PFSK-1 (cell line): ENCODE data around the gene F10.

Experiments
- FOXP2 ChIP-seq: optimal IDR thresholded peaks from 2 replicates; pipeline ENCODE3; 2011; ENCODE audit warnings: borderline replicate concordance, control low read depth, inconsistent platforms; ENCODE audit not compliant: insufficient read depth; ENCODE audit errors: extremely low read length, extremely low read depth
- POLR2AphosphoS5 ChIP-seq: IDR thresholded peaks from 2 replicates; pipeline ENCODE4 v1.6.1; 2012; ENCODE audit warnings: low read depth, mild to moderate bottlenecking, control low read depth, low read length, moderate library complexity
- REST ChIP-seq, 2 experiments: IDR thresholded peaks; 2 replicates each; pipeline versions ENCODE4 v1.6.1 to v1.8.0; 2011 to 2012; ENCODE audit warnings: low read depth in 2 of 2, low read length in 2 of 2, control low read depth in 1 of 2, inconsistent platforms in 1 of 2, mild to moderate bottlenecking in 1 of 2, moderate library complexity in 1 of 2; ENCODE audit not compliant: insufficient read depth in 1 of 2
- SIN3A ChIP-seq: IDR thresholded peaks from 2 replicates; pipeline ENCODE4 v1.6.1; 2012; ENCODE audit warnings: mild to moderate bottlenecking, low read length, moderate library complexity, borderline replicate concordance; ENCODE audit not compliant: insufficient read depth
- TAF1 ChIP-seq: IDR thresholded peaks from 2 replicates; pipeline ENCODE4 v1.6.1; 2012; ENCODE audit warnings: low read length, control low read depth, borderline replicate concordance; ENCODE audit not compliant: insufficient read depth

Gene F10

GRCh38 chr13:113137691-113138298 is 15.2 kb downstream of the F10 start:
- TF ChIP-seq REST (IDR thresholded peaks at IDR 0.05; ENCODE audit: insufficient read depth in 1 of 2, low read depth in 2 of 2, low read length in 2 of 2) (no peak), TAF1 (no peak), POLR2AphosphoS5 (no peak), FOXP2 (no peak), SIN3A (no peak)

GRCh38 chr13:113138792-113139551 is 16.4 kb downstream of the F10 start:
- TF ChIP-seq TAF1: no peak
- TF ChIP-seq POLR2AphosphoS5: no peak
- TF ChIP-seq FOXP2: no peak
- TF ChIP-seq REST (IDR thresholded peaks at IDR 0.05; ENCODE audit: insufficient read depth in 1 of 2, low read depth in 2 of 2, low read length in 2 of 2): no peak
- no peak for TF ChIP-seq SIN3A

GRCh38 chr13:113139577-113139976 is 17.0 kb downstream of the F10 start:
- TF ChIP-seq FOXP2 (no peak), POLR2AphosphoS5 (no peak), SIN3A (no peak), REST (IDR thresholded peaks at IDR 0.05; ENCODE audit: insufficient read depth in 1 of 2, low read depth in 2 of 2, low read length in 2 of 2) (no peak), TAF1 (no peak)

- TF ChIP-seq TAF1 (no peak), FOXP2 (no peak), POLR2AphosphoS5 (no peak), REST (IDR thresholded peaks at IDR 0.05; ENCODE audit: insufficient read depth in 1 of 2, low read depth in 2 of 2, low read length in 2 of 2) (no peak), SIN3A (no peak)
Measured at GRCh38 chr13:113140677-113141600, 18.3 kb downstream of the F10 start.
